Mesendoderm (in vitro differentiated cells): ENCODE results near the gene FYN.
A peak's percentile ranks its signal among the peaks of the same experiment; 100 is the strongest.

Experiments used
- DNase-seq: peaks from one replicate; pipeline ENCODE4 v3.0.0; 2013
- H2AK5ac ChIP-seq: 2 replicates; pipeline ENCODE4 v1.6.1; 2013; ENCODE audit warnings: low read length, inconsistent platforms
- H2BK120ac ChIP-seq: 2 replicates; pipeline ENCODE4 v1.6.1; 2013; ENCODE audit warnings: low read depth, mild to moderate bottlenecking, low read length, moderate library complexity, mixed read lengths
- H2BK15ac ChIP-seq: replicated peaks from 2 replicates; pipeline ENCODE4 v1.6.1; 2013; ENCODE audit warnings: low read depth, mild to moderate bottlenecking, moderate library complexity
- H2BK5ac ChIP-seq: 2 replicates; pipeline ENCODE4 v1.6.1; 2013; ENCODE audit warnings: low read length, inconsistent platforms
- H3K18ac ChIP-seq: 2 replicates; pipeline ENCODE4 v1.6.1; 2013; ENCODE audit warnings: mild to moderate bottlenecking, low read length, mixed read lengths
- H3K23ac ChIP-seq: one replicate; pipeline ENCODE4 v1.6.1; 2013; ENCODE audit warnings: low read length
- H3K27ac ChIP-seq: 2 replicates; pipeline ENCODE4 v1.5.1; 2013; ENCODE audit warnings: low read depth, mild to moderate bottlenecking, inconsistent platforms, low read length, moderate library complexity
- H3K27me3 ChIP-seq: 2 replicates; pipeline ENCODE4 v1.6.1; 2013; ENCODE audit warnings: low read length, control low read depth, mild to moderate bottlenecking, inconsistent platforms; ENCODE audit not compliant: insufficient read depth, poor library complexity
- H3K36me3 ChIP-seq: 2 replicates; pipeline ENCODE4 v1.6.1; 2013; ENCODE audit warnings: low read length, inconsistent platforms; ENCODE audit not compliant: control insufficient read depth, insufficient read depth
- H3K4ac ChIP-seq: one replicate; pipeline ENCODE4 v1.6.1; 2013; ENCODE audit warnings: low read depth, mild to moderate bottlenecking, low read length, moderate library complexity
- H3K4me1 ChIP-seq: 2 replicates; pipeline ENCODE4 v1.6.1; 2013; ENCODE audit warnings: low read depth, low read length, inconsistent platforms; ENCODE audit not compliant: control insufficient read depth
- H3K4me2 ChIP-seq: 2 replicates; pipeline ENCODE4 v1.6.1; 2013; ENCODE audit warnings: low read length
- H3K4me3 ChIP-seq: 2 replicates; pipeline ENCODE4 v1.5.1; 2013; ENCODE audit warnings: mild to moderate bottlenecking, low read length
- H3K56ac ChIP-seq: one replicate; pipeline ENCODE4 v1.6.1; 2013; ENCODE audit warnings: low read length
- H3K79me1 ChIP-seq: 2 replicates; pipeline ENCODE4 v1.6.1; 2013; ENCODE audit warnings: low read length, inconsistent platforms
- H3K79me2 ChIP-seq: 2 replicates; pipeline ENCODE4 v1.6.1; 2013; ENCODE audit warnings: mild to moderate bottlenecking, low read length; ENCODE audit not compliant: control insufficient read depth, insufficient read depth
- H3K9ac ChIP-seq: 2 replicates; pipeline ENCODE4 v1.6.1; 2013; ENCODE audit warnings: low read length, inconsistent platforms
- H4K5ac ChIP-seq: one replicate; pipeline ENCODE4 v1.6.1; 2013; ENCODE audit warnings: low read length
- H4K8ac ChIP-seq: one replicate; pipeline ENCODE4 v1.6.1; 2013; ENCODE audit warnings: low read depth, mild to moderate bottlenecking, control low read depth, low read length, moderate library complexity
- WGBS: extraction: QIAGEN DNeasy Blood & Tissue Kit; methylation state at CpG from one replicate; pipeline ENCODE4 v1.1.7; 2013; ENCODE audit warnings: low lambda C conversion rate, missing lambda C conversion rate; ENCODE audit not compliant: insufficient coverage; ENCODE audit errors: extremely low coverage; 5-methylcytosine and 5-hydroxymethylcytosine counted together

Gene FYN

GRCh38 chr6:111716325-111716724 lies 156.9 kb downstream of the FYN start:
- H4K5ac ChIP-seq = no peak overlapping the region
- no peaks in the 10 kb centered on the region for H3K79me2 ChIP-seq
- H3K4ac ChIP-seq = no peak overlapping the region
- no peak for DNase-seq
- H3K4me2 ChIP-seq = no peak overlapping the region
- H2BK5ac ChIP-seq = no peak overlapping the region
- H3K9ac ChIP-seq = no peak overlapping the region
- no peaks in the 10 kb centered on the region for H3K79me1 ChIP-seq
- H2AK5ac ChIP-seq = no peak overlapping the region
- no peak overlapping the region for H3K4me3 ChIP-seq
- H3K36me3 ChIP-seq = no peaks in the 10 kb centered on the region
- H3K27me3 ChIP-seq = no peaks in the 10 kb centered on the region
- H3K23ac ChIP-seq = no peak overlapping the region
- H3K18ac ChIP-seq = no peak overlapping the region
- no peak overlapping the region for H2BK15ac ChIP-seq
- no peak overlapping the region for H2BK120ac ChIP-seq
- no peak overlapping the region for H4K8ac ChIP-seq
- H3K4me1 ChIP-seq = no peaks in the 10 kb centered on the region
- no CpG with 5 or more reads among the region's 3 CpGs for whole genome bisulfite sequencing
- H3K27ac ChIP-seq = no peak overlapping the region
- H3K56ac ChIP-seq = no peak overlapping the region

GRCh38 chr6:111715321-111715720 lies 157.9 kb downstream of the FYN start:
- no peak overlapping the region for H3K9ac ChIP-seq
- no peak overlapping the region for H2BK15ac ChIP-seq
- H3K79me2 ChIP-seq = no peaks in the 10 kb centered on the region
- no CpG with 5 or more reads among the region's 6 CpGs for WGBS
- no peak overlapping the region for H2AK5ac ChIP-seq
- H3K18ac ChIP-seq = no peak overlapping the region
- no peaks in the 10 kb centered on the region for H3K4me1 ChIP-seq
- no peaks in the 10 kb centered on the region for H3K36me3 ChIP-seq
- H4K5ac ChIP-seq = no peak overlapping the region
- no peak overlapping the region for H2BK120ac ChIP-seq
- H3K79me1 ChIP-seq = no peaks in the 10 kb centered on the region
- H3K56ac ChIP-seq = no peak overlapping the region
- no peak overlapping the region for H3K27ac ChIP-seq
- no peak for DNase-seq
- no peaks in the 10 kb centered on the region for H3K27me3 ChIP-seq
- no peak overlapping the region for H2BK5ac ChIP-seq
- no peak overlapping the region for H3K4me2 ChIP-seq
- H3K4me3 ChIP-seq = no peak overlapping the region
- no peak overlapping the region for H3K4ac ChIP-seq
- peak overlapping the region; percentile 32 for H3K23ac ChIP-seq
- H4K8ac ChIP-seq = no peak overlapping the region

- Histone ChIP-seq H3K4me2 (no peak overlapping the region), H3K4ac (no peak overlapping the region), H3K79me2 (no peaks in the 10 kb centered on the region), H2AK5ac (no peak overlapping the region), H4K8ac (no peak overlapping the region), H3K9ac (no peak overlapping the region), H3K4me3 (no peak overlapping the region), H3K56ac (no peak overlapping the region), H3K27me3 (no peaks in the 10 kb centered on the region), H2BK5ac (no peak overlapping the region), H3K4me1 (no peaks in the 10 kb centered on the region), H3K36me3 (no peaks in the 10 kb centered on the region), H4K5ac (no peak overlapping the region), H3K79me1 (no peaks in the 10 kb centered on the region), H2BK120ac (no peak overlapping the region), H3K27ac (no peak overlapping the region), H3K23ac (no peak overlapping the region), H2BK15ac (no peak overlapping the region), H3K18ac (no peak overlapping the region)
- DNase-seq = no peak
- no CpG with 5 or more reads among the region's 10 CpGs for WGBS
Measured at GRCh38 chr6:111714416-111715270, 158.6 kb downstream of the FYN start.

- DNase-seq = no peak
- Histone ChIP-seq H3K27ac (no peak overlapping the region), H3K23ac (no peak overlapping the region), H4K8ac (no peak overlapping the region), H3K4me3 (no peak overlapping the region), H3K18ac (no peak overlapping the region), H3K36me3 (no peaks in the 10 kb centered on the region), H4K5ac (no peak overlapping the region), H3K4me2 (no peak overlapping the region), H2BK15ac (no peak overlapping the region), H3K27me3 (no peaks in the 10 kb centered on the region), H3K79me1 (no peaks in the 10 kb centered on the region), H3K4me1 (no peaks in the 10 kb centered on the region), H2AK5ac (no peak overlapping the region), H3K9ac (no peak overlapping the region), H3K56ac (no peak overlapping the region), H3K79me2 (no peaks in the 10 kb centered on the region), H3K4ac (no peak overlapping the region), H2BK120ac (no peak overlapping the region), H2BK5ac (no peak overlapping the region)
- no CpG with 5 or more reads among the region's 4 CpGs for WGBS
Measured at GRCh38 chr6:111713811-111714210, 159.4 kb downstream of the FYN start.

GRCh38 chr6:111713236-111713635 lies 160.0 kb downstream of the FYN start:
- no peak overlapping the region for H2BK120ac ChIP-seq
- H3K4me2 ChIP-seq = no peak overlapping the region
- no peak overlapping the region for H2AK5ac ChIP-seq
- H3K4ac ChIP-seq = no peak overlapping the region
- no CpG with 5 or more reads among the region's 2 CpGs for whole genome bisulfite sequencing
- no peak overlapping the region for H4K5ac ChIP-seq
- H3K27me3 ChIP-seq = no peaks in the 10 kb centered on the region
- H3K4me3 ChIP-seq = no peak overlapping the region
- H3K27ac ChIP-seq = no peak overlapping the region
- H3K18ac ChIP-seq = no peak overlapping the region
- no peak overlapping the region for H4K8ac ChIP-seq
- H3K79me1 ChIP-seq = no peaks in the 10 kb centered on the region
- H2BK15ac ChIP-seq = no peak overlapping the region
- no peak overlapping the region for H2BK5ac ChIP-seq
- no peaks in the 10 kb centered on the region for H3K36me3 ChIP-seq
- no peak overlapping the region for H3K23ac ChIP-seq
- H3K9ac ChIP-seq = no peak overlapping the region
- H3K79me2 ChIP-seq = no peaks in the 10 kb centered on the region
- H3K56ac ChIP-seq = no peak overlapping the region
- no peaks in the 10 kb centered on the region for H3K4me1 ChIP-seq
- DNase-seq = no peak
